ENCODE data around the gene SRF. TPM values are rescaled to one million over a fixed set of nuclear protein-coding genes. Genes with fewer than 3 reads are reported as not detected.

Gene SRF
- total and polyA plus RNA-seq, 2 of the 4 experiments (the other 2 are of a cell fraction), result 20.6 to 56.3 TPM

- no peak overlapping the region for H4K91ac ChIP-seq (ENCODE audit: insufficient read depth, low read depth, low read length)
- H3K9me3 ChIP-seq (ENCODE audit: control insufficient read depth, insufficient read depth, low read length), result no peaks in the 10 kb centered on the region
- intact Hi-C loops (cut with micrococcal nuclease) (no loop called here), dilution Hi-C loops (cut with HindIII; ENCODE audit: low sequenced_read_pairs, unreplicated experiment) (no loop called here), in situ Hi-C loops (cut with MboI; ENCODE audit: low sequenced_read_pairs) (no loop called here)
- no peak overlapping the region for H3K23ac ChIP-seq (ENCODE audit: low read depth, low read length)
- DNase-seq (no peak), ATAC-seq (ENCODE audit: low read depth) (no peak)
- H3K4me2 ChIP-seq (ENCODE audit: low read depth, low read length), result no peak overlapping the region
- H4K5ac ChIP-seq (ENCODE audit: low read depth, low read length), result no peak overlapping the region
- H2BK120ac ChIP-seq (ENCODE audit: low read depth, low read length), result no peak overlapping the region
- H2BK5ac ChIP-seq (ENCODE audit: low read depth, low read length, poor library complexity, severe bottlenecking), result no peak overlapping the region
- no CpG with 5 or more reads among the region's 11 CpGs for WGBS, 2 experiments (ENCODE audit: extremely low coverage in 2 of 2, insufficient read length in 1 of 2)
- H3K56ac ChIP-seq (ENCODE audit: extremely low read depth, insufficient read depth, low read length), result no peak overlapping the region
- no peaks in the 10 kb centered on the region; the same call in 1 of the 2 replicates for H4K20me1 ChIP-seq (ENCODE audit: insufficient read depth, low read length)
- no peak overlapping the region for H3K4me3 ChIP-seq (ENCODE audit: insufficient read depth, low read depth, low read length)
- no peak overlapping the region for H2AK5ac ChIP-seq (ENCODE audit: low read depth, low read length)
- no peak overlapping the region for H2BK20ac ChIP-seq (ENCODE audit: low read depth, low read length)
- H2AK9ac ChIP-seq (replicated peaks; ENCODE audit: low read depth, low read length, poor library complexity), result no peak overlapping the region
- H3K18ac ChIP-seq (ENCODE audit: low read depth, low read length), result no peak overlapping the region
- CTCF ChIA-PET, result no interaction called here
- POLR2A ChIA-PET (ENCODE audit: unreplicated experiment), result no interaction called here
- H3K79me1 ChIP-seq (ENCODE audit: low read depth in 1 of 2, low read length in 2 of 2), result no peaks in the 10 kb centered on the region; a peak in 1 of 4 replicates
- no peak overlapping the region for H4K8ac ChIP-seq (ENCODE audit: low read depth in 2 of 2, low read length in 2 of 2)
- H3K4me1 ChIP-seq (ENCODE audit: control insufficient read depth, insufficient read depth, low read length), result no peaks in the 10 kb centered on the region
- no peak overlapping the region for H3K4ac ChIP-seq (ENCODE audit: low read depth, low read length)
- H3K27ac ChIP-seq (ENCODE audit: insufficient read depth, low read length), result no peak overlapping the region
- no peak overlapping the region for H3K9ac ChIP-seq (ENCODE audit: low read depth, low read length)
- peaks cover 39% of the 10 kb centered on the region for H3K36me3 ChIP-seq (ENCODE audit: control insufficient read depth, insufficient read depth, low read length)
- H3K27me3 ChIP-seq (ENCODE audit: control insufficient read depth, insufficient read depth, low read length), result no peaks in the 10 kb centered on the region
- no peaks in the 10 kb centered on the region for H3K9me1 ChIP-seq (ENCODE audit: insufficient read depth, low read length)
- no peak overlapping the region for H2BK15ac ChIP-seq (ENCODE audit: low read depth, low read length)
- TF ChIP-seq, protein P1, sequence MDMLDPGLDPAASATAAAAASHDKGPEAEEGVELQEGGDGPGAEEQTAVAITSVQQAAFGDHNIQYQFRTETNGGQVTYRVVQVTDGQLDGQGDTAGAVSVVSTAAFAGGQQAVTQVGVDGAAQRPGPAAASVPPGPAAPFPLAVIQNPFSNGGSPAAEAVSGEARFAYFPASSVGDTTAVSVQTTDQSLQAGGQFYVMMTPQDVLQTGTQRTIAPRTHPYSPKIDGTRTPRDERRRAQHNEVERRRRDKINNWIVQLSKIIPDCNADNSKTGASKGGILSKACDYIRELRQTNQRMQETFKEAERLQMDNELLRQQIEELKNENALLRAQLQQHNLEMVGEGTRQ (IDR thresholded peaks at IDR 0.05; ENCODE audit: low read depth, low read length), result no peak
- TF ChIP-seq RCOR1 (IDR thresholded peaks at IDR 0.05; ENCODE audit: insufficient replicate concordance, low read length), result no peak
- TF ChIP-seq MXI1 (IDR thresholded peaks at IDR 0.05; ENCODE audit: borderline replicate concordance, low read depth, low read length), result no peak
- TF ChIP-seq FOS (IDR thresholded peaks at IDR 0.05; ENCODE audit: low read depth, low read length), result no peak
- no peak for TF ChIP-seq BHLHE40 (IDR thresholded peaks at IDR 0.05; ENCODE audit: low read depth, low read length)
- no peak for TF ChIP-seq MAFK (IDR thresholded peaks at IDR 0.05; ENCODE audit: low read depth, low read length)
- no peak for TF ChIP-seq POLR2A (IDR thresholded peaks at IDR 0.05; ENCODE audit: low read depth, low read length)
- TF ChIP-seq RAD21 (IDR thresholded peaks at IDR 0.05; ENCODE audit: low read length), result no peak
- no peak for TF ChIP-seq NFE2L2 (IDR thresholded peaks at IDR 0.05; ENCODE audit: low read depth, low read length)
- no peak for TF ChIP-seq CTCF (conservative IDR thresholded peaks at IDR 0.05; ENCODE audit: low read depth, low read length)
- TF ChIP-seq MAZ (IDR thresholded peaks at IDR 0.05; ENCODE audit: borderline replicate concordance, low read depth, low read length), result no peak
- TF ChIP-seq ELK1 (IDR thresholded peaks at IDR 0.05; ENCODE audit: borderline replicate concordance, low read depth, low read length), result no peak
- TF ChIP-seq CEBPB (IDR thresholded peaks at IDR 0.05; ENCODE audit: low read depth, low read length), result no peak
- H2AFZ ChIP-seq (replicated peaks; ENCODE audit: low read length, poor library complexity), result no peak overlapping the region
- no peak overlapping the region for H3K14ac ChIP-seq (replicated peaks; ENCODE audit: low read depth, low read length)
- BruUV-seq (replicated peaks), result no TSS peak
Measured at GRCh38 chr6:43159599-43159998, 11.5 kb upstream of the SRF start.

All from IMR-90 (cell line).